ENCODE measurements around the gene DYNC1I1. TPM values are rescaled to one million over a fixed set of nuclear protein-coding genes. Genes with fewer than 3 reads are reported as not detected.

DYNC1I1 gene
- total RNA-seq, 8 experiments from 2014 or later = 4.0 to 28.3 (median 9.2) TPM

GRCh38 chr7:96100737-96101136 lies 328.4 kb downstream of the DYNC1I1 start:
- no peak overlapping the region for H3K27ac ChIP-seq
- in situ Hi-C loops (cut with MboI; ENCODE audit: low pct_unique_long_range_greater_than_20kb in 2 of 9, low sequenced_read_pairs in 9 of 9, unreplicated experiment in 9 of 9) = no loop called here
- no peaks in the 10 kb centered on the region for H3K4me1 ChIP-seq (replicated peaks in 1 of 2)
- ATAC-seq (replicated peaks in 6 of 8) = peak in 3 of 8 experiments; percentile 80 to 90 (median 87)
- no peak overlapping the region for H3K4me3 ChIP-seq
- 0 to 57% (median 0%) methylated on average over 1 of the region's 1 CpG; no CpG with 5 or more reads in 5 of the 10 experiments for WGBS, 10 experiments

GRCh38 chr7:96102096-96102811 lies 329.9 kb downstream of the DYNC1I1 start:
- peak in 3 of 8 experiments; percentile 67 to 81 (median 69) for ATAC-seq (replicated peaks in 6 of 8)
- in situ Hi-C loops (cut with MboI; ENCODE audit: low pct_unique_long_range_greater_than_20kb in 2 of 9, low sequenced_read_pairs in 9 of 9, unreplicated experiment in 9 of 9) = no loop called here
- no peak overlapping the region for H3K4me3 ChIP-seq

GRCh38 chr7:96104984-96105383 lies 332.6 kb downstream of the DYNC1I1 start:
- Histone ChIP-seq H3K4me3 (no peak overlapping the region), H3K27ac (no peak overlapping the region), H3K4me1 (replicated peaks in 1 of 2) (no peaks in the 10 kb centered on the region)
- in situ Hi-C loops (cut with MboI; ENCODE audit: low pct_unique_long_range_greater_than_20kb in 2 of 9, low sequenced_read_pairs in 9 of 9, unreplicated experiment in 9 of 9) = no loop called here
- ATAC-seq (replicated peaks in 6 of 8) = no peak

More at GRCh38 chr7:96102096-96102811, 329.9 kb downstream of the DYNC1I1 start:
- Histone ChIP-seq H3K27ac (no peak overlapping the region), H3K4me1 (replicated peaks in 1 of 2) (no peaks in the 10 kb centered on the region)

- in situ Hi-C loops (cut with MboI; ENCODE audit: low pct_unique_long_range_greater_than_20kb in 2 of 9, low sequenced_read_pairs in 9 of 9, unreplicated experiment in 9 of 9) = no loop called here
- Histone ChIP-seq H3K4me1 (replicated peaks in 1 of 2) (no peaks in the 10 kb centered on the region), H3K4me3 (no peak overlapping the region), H3K27ac (no peak overlapping the region)
- no peak for ATAC-seq (replicated peaks in 6 of 8)
Observed at GRCh38 chr7:96111405-96111804, 339.1 kb downstream of the DYNC1I1 start.

DNA sequence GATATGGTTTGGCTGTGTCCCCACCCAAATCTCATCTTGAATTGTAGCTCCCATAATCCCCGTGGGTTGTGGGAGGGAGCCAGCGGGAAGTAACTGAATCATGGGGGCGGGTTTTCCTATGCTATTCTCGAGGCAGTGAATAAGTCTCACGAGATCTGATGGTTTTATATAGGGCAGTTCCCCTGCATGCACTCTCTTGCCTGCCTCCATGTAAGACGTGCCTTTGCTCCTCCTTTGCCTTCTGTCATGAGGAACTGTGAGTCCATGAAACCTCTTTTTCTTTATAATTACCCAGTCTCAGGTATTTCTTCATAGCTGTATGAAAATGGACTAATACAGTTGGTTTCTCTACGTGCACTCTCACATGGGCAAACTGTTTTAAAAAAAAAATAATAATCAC lies 341.8 kb downstream of the DYNC1I1 start:
- in situ Hi-C loops (cut with MboI; ENCODE audit: low pct_unique_long_range_greater_than_20kb in 2 of 9, low sequenced_read_pairs in 9 of 9, unreplicated experiment in 9 of 9) = no loop called here
- Histone ChIP-seq H3K4me1 (replicated peaks in 1 of 2) (peaks cover 0 to 3% of the 10 kb centered on the region in 2 donors), H3K27ac (no peak overlapping the region), H3K4me3 (no peak overlapping the region)
- WGBS, 10 experiments = 35 to 100% (median 90%) methylated on average over 1 to 7 of the region's 7 CpGs
- ATAC-seq (replicated peaks in 6 of 8) = no peak

DNA sequence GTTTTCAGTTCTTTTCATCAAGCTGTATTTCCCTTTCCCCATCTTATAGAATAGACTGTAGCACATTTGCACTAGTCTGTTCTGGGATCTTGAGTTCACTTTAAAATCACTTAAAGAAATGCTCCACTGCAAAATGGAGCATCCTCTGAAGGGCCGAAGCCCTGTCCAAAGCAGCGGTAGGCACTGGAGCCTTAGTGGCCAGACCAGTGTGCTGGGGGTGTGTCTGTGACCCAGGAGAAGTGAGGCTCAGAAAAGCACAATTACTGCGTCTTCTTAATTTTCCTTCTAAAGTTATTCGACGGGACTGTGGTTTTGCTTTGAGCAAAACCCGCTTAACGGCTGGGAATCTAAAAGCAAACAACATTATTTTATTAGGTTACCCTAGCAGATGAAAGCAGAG lies 343.8 kb downstream of the DYNC1I1 start:
- ATAC-seq (replicated peaks in 6 of 8) = no peak
- Histone ChIP-seq H3K4me1 (replicated peaks in 1 of 2) (peaks cover 0 to 3% of the 10 kb centered on the region in 2 donors), H3K4me3 (no peak overlapping the region), H3K27ac (no peak overlapping the region)
- in situ Hi-C loops (cut with MboI; ENCODE audit: low pct_unique_long_range_greater_than_20kb in 2 of 9, low sequenced_read_pairs in 9 of 9, unreplicated experiment in 9 of 9) = no loop called here
- 87 to 100% (median 98%) methylated on average over 1 to 7 of the region's 7 CpGs; no CpG with 5 or more reads in 3 of the 10 experiments for WGBS, 10 experiments

GRCh38 chr7:96118449-96119001 lies 346.2 kb downstream of the DYNC1I1 start:
- Histone ChIP-seq H3K4me1 (replicated peaks in 1 of 2) (peaks cover 0 to 3% of the 10 kb centered on the region in 2 donors), H3K27ac (no peak overlapping the region), H3K4me3 (no peak overlapping the region)
- ATAC-seq (replicated peaks in 6 of 8) = peak in 5 of 8 experiments; percentile 42 to 74 (median 72)
- in situ Hi-C loops (cut with MboI; ENCODE audit: low pct_unique_long_range_greater_than_20kb in 2 of 9, low sequenced_read_pairs in 9 of 9, unreplicated experiment in 9 of 9) = no loop called here
- 47 to 100% (median 80%) methylated on average over 1 to 11 of the region's 13 CpGs; no CpG with 5 or more reads in 1 of the 10 experiments for WGBS, 10 experiments

- Histone ChIP-seq H3K27ac (no peak overlapping the region), H3K4me1 (replicated peaks in 1 of 2) (peaks cover 0 to 3% of the 10 kb centered on the region in 2 donors), H3K4me3 (no peak overlapping the region)
- ATAC-seq (replicated peaks in 6 of 8) = no peak
- 20 to 100% (median 87%) methylated on average over 1 to 2 of the region's 2 CpGs for WGBS, 10 experiments
- in situ Hi-C loops (cut with MboI; ENCODE audit: low pct_unique_long_range_greater_than_20kb in 2 of 9, low sequenced_read_pairs in 9 of 9, unreplicated experiment in 9 of 9) = no loop called here
Observed at GRCh38 chr7:96120445-96121225, 348.3 kb downstream of the DYNC1I1 start.

GRCh38 chr7:96121752-96122151 lies 349.4 kb downstream of the DYNC1I1 start:
- ATAC-seq (replicated peaks in 6 of 8) = no peak
- H3K4me3 ChIP-seq = no peak overlapping the region
- in situ Hi-C loops (cut with MboI; ENCODE audit: low pct_unique_long_range_greater_than_20kb in 2 of 9, low sequenced_read_pairs in 9 of 9, unreplicated experiment in 9 of 9) = no loop called here
- 80 to 100% (median 94%) methylated on average over 1 to 6 of the region's 6 CpGs; no CpG with 5 or more reads in 3 of the 10 experiments for WGBS, 10 experiments
- peaks cover 0 to 3% of the 10 kb centered on the region in 2 donors for H3K4me1 ChIP-seq (replicated peaks in 1 of 2)
- H3K27ac ChIP-seq = no peak overlapping the region

DNA sequence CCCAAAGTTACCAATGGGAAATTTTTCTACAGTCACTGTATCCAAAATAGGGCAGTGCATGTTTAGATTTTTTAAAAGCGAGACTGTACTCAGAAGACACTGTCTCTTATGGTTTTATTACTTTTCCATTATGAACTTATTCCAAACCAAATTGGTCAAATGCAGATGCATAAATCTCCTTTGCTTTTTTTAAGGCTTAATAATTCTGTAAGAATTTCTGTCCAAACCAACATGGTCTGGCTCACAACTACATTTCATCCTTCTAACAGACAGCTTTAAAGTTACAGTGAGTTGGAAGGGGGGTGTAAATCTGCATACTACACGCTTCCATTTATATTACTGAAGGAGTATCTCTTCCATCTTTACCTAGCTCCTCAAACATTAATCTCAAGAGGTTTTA lies 350.4 kb downstream of the DYNC1I1 start:
- no peak for ATAC-seq (replicated peaks in 6 of 8)
- H3K4me1 ChIP-seq (replicated peaks in 1 of 2) = peaks cover 0 to 3% of the 10 kb centered on the region in 2 donors
- no peak overlapping the region for H3K27ac ChIP-seq
- H3K4me3 ChIP-seq = no peak overlapping the region
- in situ Hi-C loops (cut with MboI; ENCODE audit: low pct_unique_long_range_greater_than_20kb in 2 of 9, low sequenced_read_pairs in 9 of 9, unreplicated experiment in 9 of 9) = no loop called here
- 68 to 100% (median 92%) methylated on average over 1 to 2 of the region's 2 CpGs; no CpG with 5 or more reads in 1 of the 10 experiments for WGBS, 10 experiments

DNA sequence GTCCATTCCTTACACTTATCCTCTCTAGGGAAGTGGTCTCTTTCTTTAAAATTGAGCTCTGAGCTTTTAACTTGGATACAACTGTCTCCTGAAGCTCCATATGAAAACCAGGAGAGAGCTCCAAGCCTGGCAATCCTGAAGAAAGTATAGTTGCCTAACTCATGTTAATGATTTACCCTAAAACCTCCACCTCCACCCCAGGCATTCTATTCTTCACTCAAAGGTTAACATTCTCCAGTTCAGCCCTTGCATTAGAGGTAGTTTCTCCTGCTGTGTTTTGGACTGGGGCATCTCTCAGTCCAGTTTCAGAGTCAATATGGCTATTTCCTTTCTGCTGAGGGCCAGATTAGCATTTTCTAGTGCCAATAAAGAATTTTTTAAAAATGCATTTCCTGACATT lies 354.0 kb downstream of the DYNC1I1 start:
- peak in 2 of 8 experiments; percentile 28 to 29 for ATAC-seq (replicated peaks in 6 of 8)
- no peak overlapping the region for H3K4me3 ChIP-seq
- H3K4me1 ChIP-seq (replicated peaks in 1 of 2) = no peaks in the 10 kb centered on the region
- in situ Hi-C loops (cut with MboI; ENCODE audit: low pct_unique_long_range_greater_than_20kb in 2 of 9, low sequenced_read_pairs in 9 of 9, unreplicated experiment in 9 of 9) = no loop called here
- H3K27ac ChIP-seq = no peak overlapping the region

GRCh38 chr7:96127746-96128145 lies 355.4 kb downstream of the DYNC1I1 start:
- Histone ChIP-seq H3K4me3 (no peak overlapping the region), H3K4me1 (replicated peaks in 1 of 2) (no peaks in the 10 kb centered on the region), H3K27ac (no peak overlapping the region)
- in situ Hi-C loops (cut with MboI; ENCODE audit: low pct_unique_long_range_greater_than_20kb in 2 of 9, low sequenced_read_pairs in 9 of 9, unreplicated experiment in 9 of 9) = no loop called here
- WGBS, 10 experiments = 30 to 100% (median 50%) methylated on average over 1 to 2 of the region's 2 CpGs; no CpG with 5 or more reads in 2 of the 10 experiments
- peak in 1 of 8 experiments; percentile 64 for ATAC-seq (replicated peaks in 6 of 8)

DNA sequence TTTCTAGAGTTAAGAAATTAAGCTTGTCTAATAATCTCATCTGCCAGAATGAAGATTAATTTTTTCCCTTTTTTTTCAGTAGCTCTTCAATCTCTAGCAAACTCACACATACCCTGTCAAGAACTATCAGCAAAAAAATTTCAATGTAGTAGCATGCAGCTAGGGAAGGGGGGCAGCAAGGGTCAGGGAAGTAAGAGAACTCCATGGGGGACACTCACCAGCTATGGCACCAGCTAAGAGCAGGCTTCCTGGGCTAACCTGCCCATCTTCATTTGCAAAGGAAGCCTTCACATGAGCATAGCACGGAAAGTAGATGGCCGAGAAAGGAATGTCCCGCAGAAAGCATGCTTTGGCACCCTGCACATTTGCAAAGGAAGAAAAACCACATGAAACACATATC lies 359.2 kb downstream of the DYNC1I1 start:
- Histone ChIP-seq H3K4me1 (replicated peaks in 1 of 2) (no peaks in the 10 kb centered on the region), H3K4me3 (no peak overlapping the region), H3K27ac (no peak overlapping the region)
- 80 to 100% (median 87%) methylated on average over 1 to 3 of the region's 3 CpGs; no CpG with 5 or more reads in 4 of the 10 experiments for WGBS, 10 experiments
- in situ Hi-C loops (cut with MboI; ENCODE audit: low pct_unique_long_range_greater_than_20kb in 2 of 9, low sequenced_read_pairs in 9 of 9, unreplicated experiment in 9 of 9) = no loop called here
- ATAC-seq (replicated peaks in 6 of 8) = no peak

Data from motor neuron (in vitro differentiated cells).